HCT116 (cell line): ENCODE data around the gene ANAPC5.

Experiments used
- ATF3 ChIP-seq: IDR thresholded peaks from 2 replicates; pipeline ENCODE4 v1.6.1; 2012
- CBX3 ChIP-seq: IDR thresholded peaks from 2 replicates; pipeline ENCODE4 v1.6.1; 2012; ENCODE audit warnings: low read depth
- EZH2 ChIP-seq: fragments of 200-600 bp; sonication (generic); IDR thresholded peaks from 2 replicates; pipeline ENCODE4 v1.6.1; 2017; ENCODE audit warnings: antibody characterized with exemption, mixed run types
- EZH2phosphoT487 ChIP-seq: fragments of 200-600 bp; IDR thresholded peaks from 2 replicates; pipeline ENCODE4 v1.6.1; 2018; ENCODE audit warnings: antibody characterized with exemption, borderline replicate concordance
- FOSL1 ChIP-seq: IDR thresholded peaks from 2 replicates; pipeline ENCODE4 v1.6.1; 2012; ENCODE audit warnings: low read depth
- MAX ChIP-seq: IDR thresholded peaks from 2 replicates; pipeline ENCODE4 v1.6.1; 2012
- POLR2A ChIP-seq: IDR thresholded peaks from 2 replicates; pipeline ENCODE4 v1.7.0; 2011; ENCODE audit warnings: borderline replicate concordance; ENCODE audit not compliant: insufficient read depth, insufficient read length; ENCODE audit errors: extremely low read depth
- POLR2AphosphoS5 ChIP-seq: IDR thresholded peaks from 2 replicates; pipeline ENCODE4 v1.6.1; 2011; ENCODE audit warnings: mild to moderate bottlenecking, low read depth, low read length, moderate library complexity
- SIN3A ChIP-seq: IDR thresholded peaks from 2 replicates; pipeline ENCODE4 v1.6.1; 2012; ENCODE audit warnings: low read depth
- ZBTB33 ChIP-seq: IDR thresholded peaks from 2 replicates; pipeline ENCODE4 v1.6.1; 2011; ENCODE audit warnings: mild to moderate bottlenecking, low read length, moderate library complexity; ENCODE audit not compliant: insufficient replicate concordance; ENCODE audit errors: extremely low read depth
- ZNF274 ChIP-seq: fragments of 200-500 bp; sonication (Bioruptor generic); IDR thresholded peaks from 2 replicates; pipeline ENCODE4 v1.6.1; 2014; ENCODE audit warnings: mild to moderate bottlenecking, low read depth, low read length, inconsistent platforms
- TF ChIP-seq, protein P1 (sequence below), 3 experiments: fragments of 200-600 bp in 1 of 3; sonication (generic) in 1 of 3; IDR thresholded peaks in 2 of 3; conservative IDR thresholded peaks in 1 of 3; 2 replicates each; pipeline ENCODE4 v1.5.1; 2012 to 2017; ENCODE audit warnings: low read depth in 2 of 3, low read length in 2 of 3, antibody characterized with exemption in 1 of 3, borderline replicate concordance in 1 of 3, control low read depth in 1 of 3, mild to moderate bottlenecking in 1 of 3, mixed read lengths in 1 of 3, mixed run types in 1 of 3, moderate library complexity in 1 of 3; ENCODE audit not compliant: insufficient read depth in 1 of 3
- TF ChIP-seq, protein P2 (sequence below): IDR thresholded peaks from 2 replicates; pipeline ENCODE4 v1.6.1; 2012; ENCODE audit warnings: low read depth

GRCh38 chr12:121325922-121326396, 26.3 kb downstream of the ANAPC5 start:
- no peak for TF ChIP-seq ZNF274
- TF ChIP-seq FOSL1: no peak
- TF ChIP-seq, protein P1, sequence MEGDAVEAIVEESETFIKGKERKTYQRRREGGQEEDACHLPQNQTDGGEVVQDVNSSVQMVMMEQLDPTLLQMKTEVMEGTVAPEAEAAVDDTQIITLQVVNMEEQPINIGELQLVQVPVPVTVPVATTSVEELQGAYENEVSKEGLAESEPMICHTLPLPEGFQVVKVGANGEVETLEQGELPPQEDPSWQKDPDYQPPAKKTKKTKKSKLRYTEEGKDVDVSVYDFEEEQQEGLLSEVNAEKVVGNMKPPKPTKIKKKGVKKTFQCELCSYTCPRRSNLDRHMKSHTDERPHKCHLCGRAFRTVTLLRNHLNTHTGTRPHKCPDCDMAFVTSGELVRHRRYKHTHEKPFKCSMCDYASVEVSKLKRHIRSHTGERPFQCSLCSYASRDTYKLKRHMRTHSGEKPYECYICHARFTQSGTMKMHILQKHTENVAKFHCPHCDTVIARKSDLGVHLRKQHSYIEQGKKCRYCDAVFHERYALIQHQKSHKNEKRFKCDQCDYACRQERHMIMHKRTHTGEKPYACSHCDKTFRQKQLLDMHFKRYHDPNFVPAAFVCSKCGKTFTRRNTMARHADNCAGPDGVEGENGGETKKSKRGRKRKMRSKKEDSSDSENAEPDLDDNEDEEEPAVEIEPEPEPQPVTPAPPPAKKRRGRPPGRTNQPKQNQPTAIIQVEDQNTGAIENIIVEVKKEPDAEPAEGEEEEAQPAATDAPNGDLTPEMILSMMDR (IDR thresholded peaks at IDR 0.05 in 2 of 3, conservative IDR thresholded peaks at IDR 0.05 in 1 of 3; ENCODE audit: borderline replicate concordance in 1 of 3, insufficient read depth in 1 of 3, low read depth in 2 of 3, low read length in 2 of 3): no peak
- no peak for TF ChIP-seq MAX
- no peak for TF ChIP-seq POLR2AphosphoS5
- TF ChIP-seq POLR2A: no peak
- TF ChIP-seq ATF3: no peak
- no peak for TF ChIP-seq EZH2phosphoT487
- TF ChIP-seq, protein P2, sequence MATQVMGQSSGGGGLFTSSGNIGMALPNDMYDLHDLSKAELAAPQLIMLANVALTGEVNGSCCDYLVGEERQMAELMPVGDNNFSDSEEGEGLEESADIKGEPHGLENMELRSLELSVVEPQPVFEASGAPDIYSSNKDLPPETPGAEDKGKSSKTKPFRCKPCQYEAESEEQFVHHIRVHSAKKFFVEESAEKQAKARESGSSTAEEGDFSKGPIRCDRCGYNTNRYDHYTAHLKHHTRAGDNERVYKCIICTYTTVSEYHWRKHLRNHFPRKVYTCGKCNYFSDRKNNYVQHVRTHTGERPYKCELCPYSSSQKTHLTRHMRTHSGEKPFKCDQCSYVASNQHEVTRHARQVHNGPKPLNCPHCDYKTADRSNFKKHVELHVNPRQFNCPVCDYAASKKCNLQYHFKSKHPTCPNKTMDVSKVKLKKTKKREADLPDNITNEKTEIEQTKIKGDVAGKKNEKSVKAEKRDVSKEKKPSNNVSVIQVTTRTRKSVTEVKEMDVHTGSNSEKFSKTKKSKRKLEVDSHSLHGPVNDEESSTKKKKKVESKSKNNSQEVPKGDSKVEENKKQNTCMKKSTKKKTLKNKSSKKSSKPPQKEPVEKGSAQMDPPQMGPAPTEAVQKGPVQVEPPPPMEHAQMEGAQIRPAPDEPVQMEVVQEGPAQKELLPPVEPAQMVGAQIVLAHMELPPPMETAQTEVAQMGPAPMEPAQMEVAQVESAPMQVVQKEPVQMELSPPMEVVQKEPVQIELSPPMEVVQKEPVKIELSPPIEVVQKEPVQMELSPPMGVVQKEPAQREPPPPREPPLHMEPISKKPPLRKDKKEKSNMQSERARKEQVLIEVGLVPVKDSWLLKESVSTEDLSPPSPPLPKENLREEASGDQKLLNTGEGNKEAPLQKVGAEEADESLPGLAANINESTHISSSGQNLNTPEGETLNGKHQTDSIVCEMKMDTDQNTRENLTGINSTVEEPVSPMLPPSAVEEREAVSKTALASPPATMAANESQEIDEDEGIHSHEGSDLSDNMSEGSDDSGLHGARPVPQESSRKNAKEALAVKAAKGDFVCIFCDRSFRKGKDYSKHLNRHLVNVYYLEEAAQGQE: no peak
- TF ChIP-seq EZH2: no peak
- TF ChIP-seq SIN3A: no peak
- TF ChIP-seq ZBTB33: no peak
- TF ChIP-seq CBX3: no peak
